GM21447 (cell line): ENCODE results near the gene SPATS2.

Experiments
- ATAC-seq: cut with Tn5 transposase; IDR thresholded peaks from one replicate; pipeline ENCODE4 v1.9.1; 2021; ENCODE audit not compliant: unreplicated experiment

Gene SPATS2

DNA sequence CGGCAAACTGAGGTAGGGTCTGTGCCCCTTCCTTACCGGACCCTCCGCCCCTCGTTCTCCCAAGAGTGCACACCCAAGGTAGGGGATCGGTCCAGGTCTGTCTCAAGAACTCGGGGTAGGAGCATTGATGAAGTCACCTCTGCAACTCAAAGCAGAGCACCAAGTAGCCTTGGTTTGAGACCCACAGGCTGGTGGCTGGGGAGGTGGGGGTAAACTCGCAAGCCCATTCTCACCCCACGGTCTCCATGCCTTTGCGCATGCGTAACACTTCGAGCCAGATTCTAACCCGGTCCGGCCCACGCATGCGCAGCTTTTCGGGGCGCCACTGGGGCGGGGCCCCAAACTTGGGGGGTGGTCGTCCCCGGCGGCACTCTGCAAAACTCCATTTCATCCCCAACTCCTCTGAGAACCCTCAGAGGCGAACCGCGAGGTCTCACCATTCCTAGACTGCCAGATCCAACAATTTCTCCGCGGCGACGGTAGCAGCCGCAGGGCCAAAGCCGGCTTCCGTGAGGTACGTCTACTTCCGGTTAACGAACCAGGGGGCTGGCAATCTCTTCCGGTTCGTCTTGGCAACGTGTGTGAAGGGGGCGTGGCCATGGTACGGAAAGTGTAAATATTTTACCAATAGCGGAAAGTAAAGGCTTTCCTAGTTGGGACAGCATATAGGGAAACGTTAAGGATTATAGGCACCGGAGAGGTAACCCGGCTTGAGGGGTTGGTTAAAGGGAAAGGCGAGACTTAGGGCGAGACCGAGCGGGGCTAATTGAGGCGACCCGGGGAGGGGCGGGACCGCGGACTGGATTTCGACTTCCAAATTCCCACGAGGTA, 200.6 kb downstream of the SPATS2 start, which contains the start of gene MCRS1:
Gene MCRS1 (minus strand): TSS at position 532 of the 831 bp plus-strand sequence. CDS start 1,411 bp downstream, outside the sequence.
- ATAC-seq = peak; percentile 80

GRCh38 chr12:49568442-49569162, 201.3 kb downstream of the SPATS2 start:
- peak; percentile 37 for ATAC-seq
